Measurements from ENCODE around the gene UBE2H.

GRCh38 chr7:129886818-129887186 lies 66.0 kb downstream of the UBE2H start:
- TF ChIP-seq CTCF (IDR thresholded peaks at IDR 0.05 in 4 of 5, conservative IDR thresholded peaks at IDR 0.05 in 1 of 5), result no peak
- TF ChIP-seq POLR2A (IDR thresholded peaks at IDR 0.05), result no peak
